Activated CD4-positive, alpha-beta T cell treated with anti-CD3 and anti-CD28 coated beads, Interleukin-2, amount 50 U/mL, for 24 hours (primary cell): ENCODE measurements around the gene SYT4.

Experiments used
- DNase-seq, 2 donors: peaks; one replicate each; pipeline ENCODE4 v3.0.0-alpha.2; 2020; ENCODE audit warnings: low read depth in 1 of 2, low spot score in 1 of 2

SYT4 gene

DNA sequence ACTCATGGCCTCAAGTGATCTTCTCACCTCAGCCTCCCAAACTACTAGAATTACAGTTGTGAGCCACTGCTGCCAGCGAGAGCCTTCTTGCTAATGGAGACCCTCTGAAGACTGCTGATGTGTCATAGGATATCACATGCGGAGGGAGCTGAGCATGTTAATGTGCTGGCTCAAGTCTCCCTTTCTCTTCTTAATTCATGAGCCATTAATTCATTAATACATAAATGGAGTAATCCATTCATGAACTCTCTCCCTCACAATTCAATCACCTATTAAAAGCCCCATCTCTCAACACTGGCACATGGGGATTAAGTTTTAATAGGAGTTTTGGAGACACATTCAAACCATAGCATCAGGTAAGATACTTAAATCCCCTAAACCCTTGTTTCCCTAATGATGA, 54.8 kb downstream of the SYT4 start:
- no peak for DNase-seq

GRCh38 chr18:43220691-43221090, 56.6 kb downstream of the SYT4 start:
- no peak for DNase-seq
